ENCODE results near the gene BNC2. TPM values are rescaled to one million over a fixed set of nuclear protein-coding genes. Genes with fewer than 3 reads are reported as not detected.
A peak's percentile ranks its signal among the peaks of the same experiment; 100 is the strongest.

Gene BNC2
- total RNA-seq, 1 experiment from 2014 or later = 43.6 TPM

DNA sequence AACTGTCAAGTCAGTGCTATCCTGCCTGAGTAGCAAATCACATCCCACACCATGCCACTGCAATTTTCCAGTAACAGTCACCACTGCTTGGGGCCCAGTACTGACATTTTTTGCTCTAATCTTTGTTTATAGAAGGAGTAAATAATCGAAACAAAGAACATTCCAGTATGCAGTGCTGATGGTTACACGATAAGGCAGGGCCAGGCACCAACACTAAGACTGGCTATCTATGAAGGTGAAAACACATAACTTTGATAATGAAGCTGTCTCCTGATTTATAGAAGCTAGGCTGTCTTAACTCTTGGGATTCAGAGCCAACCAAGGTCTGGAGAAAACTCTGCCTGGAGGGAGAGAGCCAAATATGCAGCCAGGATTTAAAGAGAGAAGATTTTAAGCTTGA, 365.3 kb downstream of the BNC2 start:
- no peak overlapping the region for H3K27ac ChIP-seq (ENCODE audit: insufficient read length, low read depth, low read length)
- H3K27ac Mint-ChIP-seq = peak overlapping the region; percentile 59 to 95 (median 62); a peak in 6 of 7 replicates
- TF ChIP-seq, protein P1, sequence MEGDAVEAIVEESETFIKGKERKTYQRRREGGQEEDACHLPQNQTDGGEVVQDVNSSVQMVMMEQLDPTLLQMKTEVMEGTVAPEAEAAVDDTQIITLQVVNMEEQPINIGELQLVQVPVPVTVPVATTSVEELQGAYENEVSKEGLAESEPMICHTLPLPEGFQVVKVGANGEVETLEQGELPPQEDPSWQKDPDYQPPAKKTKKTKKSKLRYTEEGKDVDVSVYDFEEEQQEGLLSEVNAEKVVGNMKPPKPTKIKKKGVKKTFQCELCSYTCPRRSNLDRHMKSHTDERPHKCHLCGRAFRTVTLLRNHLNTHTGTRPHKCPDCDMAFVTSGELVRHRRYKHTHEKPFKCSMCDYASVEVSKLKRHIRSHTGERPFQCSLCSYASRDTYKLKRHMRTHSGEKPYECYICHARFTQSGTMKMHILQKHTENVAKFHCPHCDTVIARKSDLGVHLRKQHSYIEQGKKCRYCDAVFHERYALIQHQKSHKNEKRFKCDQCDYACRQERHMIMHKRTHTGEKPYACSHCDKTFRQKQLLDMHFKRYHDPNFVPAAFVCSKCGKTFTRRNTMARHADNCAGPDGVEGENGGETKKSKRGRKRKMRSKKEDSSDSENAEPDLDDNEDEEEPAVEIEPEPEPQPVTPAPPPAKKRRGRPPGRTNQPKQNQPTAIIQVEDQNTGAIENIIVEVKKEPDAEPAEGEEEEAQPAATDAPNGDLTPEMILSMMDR (conservative IDR thresholded peaks at IDR 0.05) = no peak

More for the DNA sequence above, 365.3 kb downstream of the BNC2 start:
- Histone ChIP-seq H4K5ac (ENCODE audit: insufficient read length, low read depth, low read length) (no peak overlapping the region), H3T11ph (ENCODE audit: low read length) (no peak overlapping the region), H3K4me2 (ENCODE audit: insufficient read depth, insufficient read length, low read length) (no peak overlapping the region), H3K9ac (ENCODE audit: extremely low read depth, insufficient read length, low read length) (no peak overlapping the region), H3K4me1 (ENCODE audit: insufficient read depth, low read length) (peaks cover 5% of the 10 kb centered on the region; the same call in 1 of the 2 replicates), H3K9me3 (ENCODE audit: control insufficient read depth, low read depth, low read length) (no peaks in the 10 kb centered on the region), H4K20me1 (ENCODE audit: control insufficient read depth, insufficient read depth, insufficient read length) (no peaks in the 10 kb centered on the region), H3K23ac (ENCODE audit: insufficient read length, low read depth, low read length) (no peak overlapping the region), H3K4ac (ENCODE audit: low read depth, low read length) (no peak overlapping the region), H2AFZ (ENCODE audit: low read length) (no peak overlapping the region), H2BK5ac (ENCODE audit: insufficient read length, low read length) (no peak overlapping the region), H3K18ac (ENCODE audit: insufficient read length, low read depth, low read length) (no peak overlapping the region), H2BK15ac (ENCODE audit: low read depth, low read length) (no peak overlapping the region), H3K56ac (ENCODE audit: insufficient read length, low read depth, low read length) (no peak overlapping the region), H3K79me2 (ENCODE audit: insufficient read depth, low read length) (no peaks in the 10 kb centered on the region), H2BK12ac (ENCODE audit: insufficient read length, low read depth, low read length) (no peak overlapping the region), H3K27me3 (ENCODE audit: insufficient read depth, low read length) (no peaks in the 10 kb centered on the region), H3K79me1 (ENCODE audit: insufficient read depth, low read depth, low read length, poor library complexity, severe bottlenecking) (no peaks in the 10 kb centered on the region), H4K91ac (ENCODE audit: insufficient read length, low read depth, low read length) (no peak overlapping the region), H2BK120ac (ENCODE audit: low read depth, low read length, poor library complexity, severe bottlenecking) (no peak overlapping the region), H3K23me2 (ENCODE audit: insufficient read length, low read depth, low read length, poor library complexity, severe bottlenecking) (no peaks in the 10 kb centered on the region), H3K14ac (ENCODE audit: insufficient read depth, low read length) (no peak overlapping the region), H2AK5ac (ENCODE audit: insufficient read length, low read length) (no peak overlapping the region), H4K8ac (replicated peaks; ENCODE audit: insufficient read length, low read depth, low read length) (no peak overlapping the region), H2BK20ac (ENCODE audit: low read depth, low read length, poor library complexity, severe bottlenecking) (no peak overlapping the region)
- H3K27me3 Mint-ChIP-seq (ENCODE audit: low read depth) = no peaks in the 10 kb centered on the region
- no peak for DNase-seq
- peaks cover 0 to 7% (median 0%) of the 10 kb centered on the region in 3 experiments; a peak in 1 of 7 replicates for H3K36me3 Mint-ChIP-seq (ENCODE audit: insufficient read depth in 1 of 3, low read depth in 3 of 3)
- H3K4me1 Mint-ChIP-seq = peaks cover 27 to 29% of the 10 kb centered on the region in 2 experiments
- H3K9me3 Mint-ChIP-seq = no peaks in the 10 kb centered on the region
- no CpG with 5 or more reads among the region's 2 CpGs for WGBS (ENCODE audit: extremely low coverage, insufficient read length, low lambda C conversion rate)
- no peak overlapping the region for H3K4me3 Mint-ChIP-seq

Data from H9 (cell line).